Dendritic cell treated with granulocyte-macrophage colony-stimulating factor and Interleukin-4, amounts not matched to agents 40 ng/mL and 50 ng/mL, for 4 days (primary cell): ENCODE data around the gene EFHC2.

ENCODE experiments used
- H3K27ac Mint-ChIP-seq: one replicate; pipeline ENCODE4 v1.8.0; 2022; ENCODE audit warnings: mild to moderate bottlenecking, mixed read lengths
- H3K27me3 Mint-ChIP-seq: one replicate; pipeline ENCODE4 v1.8.0; 2022; ENCODE audit warnings: mild to moderate bottlenecking, mixed read lengths
- H3K36me3 Mint-ChIP-seq: one replicate; pipeline ENCODE4 v1.8.0; 2022; ENCODE audit warnings: low read depth, mixed read lengths
- H3K4me1 Mint-ChIP-seq: one replicate; pipeline ENCODE4 v1.8.0; 2022; ENCODE audit warnings: low read depth, mixed read lengths
- H3K4me3 Mint-ChIP-seq: one replicate; pipeline ENCODE4 v1.8.0; 2022; ENCODE audit warnings: mild to moderate bottlenecking, moderate library complexity, mixed read lengths
- H3K9me3 Mint-ChIP-seq: one replicate; pipeline ENCODE4 v1.8.0; 2022; ENCODE audit warnings: mixed read lengths
- intact Hi-C: fragments of 100-400 bp; cut with micrococcal nuclease; formaldehyde crosslinking; loops from one replicate; pipeline ENCODE4 v1.15.0; 2022

The EFHC2 gene

GRCh38 chrX:44343412-44344141 is at the start of gene EFHC2:
Gene EFHC2 (minus strand): TSS chrX:44343672. CDS start chrX:44343588, 84 bp downstream.
- peaks cover 14% of the 10 kb centered on the region for H3K27me3 Mint-ChIP-seq
- intact Hi-C loops = no loop called here
- H3K27ac Mint-ChIP-seq = peak within 1 kb of the TSS; percentile 30
- H3K36me3 Mint-ChIP-seq = no peaks in the 10 kb centered on the region
- H3K4me1 Mint-ChIP-seq = peaks cover 9% of the 10 kb centered on the region
- H3K9me3 Mint-ChIP-seq = no peaks in the 10 kb centered on the region
- H3K4me3 Mint-ChIP-seq = peak within 1 kb of the TSS; percentile 73

GRCh38 chrX:44392767-44393166 is 49.3 kb upstream of the EFHC2 start:
- H3K36me3 Mint-ChIP-seq = no peaks in the 10 kb centered on the region
- H3K4me3 Mint-ChIP-seq = no peak overlapping the region
- H3K27ac Mint-ChIP-seq = no peak overlapping the region
- intact Hi-C loops = no loop called here
- H3K9me3 Mint-ChIP-seq = no peaks in the 10 kb centered on the region
- no peaks in the 10 kb centered on the region for H3K4me1 Mint-ChIP-seq
- no peaks in the 10 kb centered on the region for H3K27me3 Mint-ChIP-seq

GRCh38 chrX:44384688-44385338 is 41.3 kb upstream of the EFHC2 start:
- H3K36me3 Mint-ChIP-seq = no peaks in the 10 kb centered on the region
- no peaks in the 10 kb centered on the region for H3K4me1 Mint-ChIP-seq
- H3K27ac Mint-ChIP-seq = no peak overlapping the region
- intact Hi-C loops = no loop called here
- no peaks in the 10 kb centered on the region for H3K9me3 Mint-ChIP-seq
- no peak overlapping the region for H3K4me3 Mint-ChIP-seq
- H3K27me3 Mint-ChIP-seq = no peaks in the 10 kb centered on the region

GRCh38 chrX:44382871-44383270 is 39.4 kb upstream of the EFHC2 start:
- Mint-ChIP-seq H3K27ac (no peak overlapping the region), H3K9me3 (no peaks in the 10 kb centered on the region), H3K36me3 (no peaks in the 10 kb centered on the region), H3K4me1 (no peaks in the 10 kb centered on the region), H3K4me3 (no peak overlapping the region), H3K27me3 (no peaks in the 10 kb centered on the region)
- intact Hi-C loops = no loop called here

- Mint-ChIP-seq H3K4me3 (no peak overlapping the region), H3K27ac (no peak overlapping the region), H3K9me3 (no peaks in the 10 kb centered on the region), H3K36me3 (no peaks in the 10 kb centered on the region), H3K27me3 (no peaks in the 10 kb centered on the region), H3K4me1 (no peaks in the 10 kb centered on the region)
- intact Hi-C loops = no loop called here
Observed at GRCh38 chrX:44352758-44353157, 9.3 kb upstream of the EFHC2 start.

GRCh38 chrX:44349561-44349960 is 6.1 kb upstream of the EFHC2 start:
- H3K27ac Mint-ChIP-seq = no peak overlapping the region
- peaks cover 6% of the 10 kb centered on the region for H3K27me3 Mint-ChIP-seq
- H3K36me3 Mint-ChIP-seq = no peaks in the 10 kb centered on the region
- no peaks in the 10 kb centered on the region for H3K9me3 Mint-ChIP-seq
- intact Hi-C loops = no loop called here
- H3K4me3 Mint-ChIP-seq = no peak overlapping the region
- H3K4me1 Mint-ChIP-seq = peaks cover 5% of the 10 kb centered on the region

- Mint-ChIP-seq H3K36me3 (no peaks in the 10 kb centered on the region), H3K4me3 (peak overlapping the region; percentile 73), H3K27me3 (peaks cover 14% of the 10 kb centered on the region), H3K9me3 (no peaks in the 10 kb centered on the region), H3K27ac (peak overlapping the region; percentile 30), H3K4me1 (peaks cover 9% of the 10 kb centered on the region)
- intact Hi-C loops = no loop called here
Observed at GRCh38 chrX:44344687-44345086, 1.2 kb upstream of the EFHC2 start.

GRCh38 chrX:44344194-44344593 is 722 bp upstream of the EFHC2 start:
- H3K9me3 Mint-ChIP-seq = no peaks in the 10 kb centered on the region
- peaks cover 9% of the 10 kb centered on the region for H3K4me1 Mint-ChIP-seq
- H3K27ac Mint-ChIP-seq = peak overlapping the region; percentile 30
- H3K27me3 Mint-ChIP-seq = peaks cover 14% of the 10 kb centered on the region
- H3K36me3 Mint-ChIP-seq = no peaks in the 10 kb centered on the region
- intact Hi-C loops = no loop called here
- peak overlapping the region; percentile 73 for H3K4me3 Mint-ChIP-seq

- H3K27ac Mint-ChIP-seq = no peak overlapping the region
- no peak overlapping the region for H3K4me3 Mint-ChIP-seq
- H3K27me3 Mint-ChIP-seq = peaks cover 14% of the 10 kb centered on the region
- intact Hi-C loops = no loop called here
- no peaks in the 10 kb centered on the region for H3K36me3 Mint-ChIP-seq
- peaks cover 9% of the 10 kb centered on the region for H3K4me1 Mint-ChIP-seq
- no peaks in the 10 kb centered on the region for H3K9me3 Mint-ChIP-seq
Observed at GRCh38 chrX:44342866-44343265, 606 bp downstream of the EFHC2 start.

- H3K9me3 Mint-ChIP-seq = no peaks in the 10 kb centered on the region
Observed at GRCh38 chrX:44338361-44338760, 5.1 kb downstream of the EFHC2 start.

GRCh38 chrX:44332437-44332836 is 11.0 kb downstream of the EFHC2 start:
- H3K27me3 Mint-ChIP-seq = no peaks in the 10 kb centered on the region
- H3K36me3 Mint-ChIP-seq = no peaks in the 10 kb centered on the region
- H3K27ac Mint-ChIP-seq = no peak overlapping the region
- no peaks in the 10 kb centered on the region for H3K9me3 Mint-ChIP-seq
- intact Hi-C loops = no loop called here
- no peak overlapping the region for H3K4me3 Mint-ChIP-seq
- no peaks in the 10 kb centered on the region for H3K4me1 Mint-ChIP-seq

More at GRCh38 chrX:44338361-44338760, 5.1 kb downstream of the EFHC2 start:
- intact Hi-C loops = no loop called here
- H3K27ac Mint-ChIP-seq = no peak overlapping the region
- no peaks in the 10 kb centered on the region for H3K4me1 Mint-ChIP-seq
- H3K36me3 Mint-ChIP-seq = no peaks in the 10 kb centered on the region
- H3K27me3 Mint-ChIP-seq = no peaks in the 10 kb centered on the region
- no peak overlapping the region for H3K4me3 Mint-ChIP-seq

- Mint-ChIP-seq H3K9me3 (no peaks in the 10 kb centered on the region), H3K4me3 (no peak overlapping the region), H3K36me3 (no peaks in the 10 kb centered on the region), H3K4me1 (no peaks in the 10 kb centered on the region), H3K27ac (no peak overlapping the region), H3K27me3 (no peaks in the 10 kb centered on the region)
- intact Hi-C loops = no loop called here
Observed at GRCh38 chrX:44330227-44330626, 13.2 kb downstream of the EFHC2 start.

- no peaks in the 10 kb centered on the region for H3K27me3 Mint-ChIP-seq
- H3K9me3 Mint-ChIP-seq = no peaks in the 10 kb centered on the region
Observed at GRCh38 chrX:44319550-44319949, 23.9 kb downstream of the EFHC2 start.

GRCh38 chrX:44317181-44317580 is 26.3 kb downstream of the EFHC2 start:
- H3K27ac Mint-ChIP-seq = no peak overlapping the region
- intact Hi-C loops = no loop called here
- peaks cover 6% of the 10 kb centered on the region for H3K4me1 Mint-ChIP-seq
- H3K36me3 Mint-ChIP-seq = no peaks in the 10 kb centered on the region
- no peaks in the 10 kb centered on the region for H3K27me3 Mint-ChIP-seq
- no peak overlapping the region for H3K4me3 Mint-ChIP-seq
- H3K9me3 Mint-ChIP-seq = no peaks in the 10 kb centered on the region

More at GRCh38 chrX:44319550-44319949, 23.9 kb downstream of the EFHC2 start:
- no peak overlapping the region for H3K27ac Mint-ChIP-seq
- peaks cover 2% of the 10 kb centered on the region for H3K4me1 Mint-ChIP-seq
- H3K36me3 Mint-ChIP-seq = no peaks in the 10 kb centered on the region
- intact Hi-C loops = no loop called here
- no peak overlapping the region for H3K4me3 Mint-ChIP-seq
